GM18520 (cell line): ENCODE measurements around the gene NHERF1.

ENCODE experiments used
- ATAC-seq: cut with Tn5 transposase; IDR thresholded peaks from one replicate; pipeline ENCODE4 v1.9.1; 2021; ENCODE audit not compliant: unreplicated experiment

Gene NHERF1

GRCh38 chr17:74732042-74732867 lies 16.2 kb upstream of the NHERF1 start:
- ATAC-seq = no peak

- no peak for ATAC-seq
These were observed 14.9 kb upstream of the NHERF1 start for GRCh38 chr17:74733365-74734122.

DNA sequence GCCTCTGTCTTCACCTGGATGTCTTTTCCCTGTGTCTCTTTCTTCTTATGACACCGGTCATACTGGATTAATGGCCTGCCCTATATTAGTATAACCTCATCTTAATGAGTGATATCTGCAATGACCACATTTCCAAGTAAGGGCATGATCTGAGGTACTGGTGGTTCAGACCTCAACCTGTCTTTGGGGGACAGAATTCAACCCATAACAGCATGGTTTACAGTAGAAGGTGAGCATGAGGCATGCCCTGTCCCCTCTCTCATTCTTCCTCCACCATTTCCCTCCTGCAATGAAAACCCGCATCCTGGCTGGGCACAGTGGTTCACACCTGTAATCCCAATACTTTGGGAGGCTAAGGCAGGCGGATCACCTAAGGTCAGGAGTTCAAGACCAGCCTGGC lies 14.2 kb upstream of the NHERF1 start:
- no peak for ATAC-seq

- ATAC-seq = no peak
These were observed 11.7 kb upstream of the NHERF1 start, which contains the start of gene RAB37 for GRCh38 chr17:74736513-74737298. Gene RAB37 (plus strand): TSS chr17:74737256. CDS start chr17:74737273, 17 bp downstream.

DNA sequence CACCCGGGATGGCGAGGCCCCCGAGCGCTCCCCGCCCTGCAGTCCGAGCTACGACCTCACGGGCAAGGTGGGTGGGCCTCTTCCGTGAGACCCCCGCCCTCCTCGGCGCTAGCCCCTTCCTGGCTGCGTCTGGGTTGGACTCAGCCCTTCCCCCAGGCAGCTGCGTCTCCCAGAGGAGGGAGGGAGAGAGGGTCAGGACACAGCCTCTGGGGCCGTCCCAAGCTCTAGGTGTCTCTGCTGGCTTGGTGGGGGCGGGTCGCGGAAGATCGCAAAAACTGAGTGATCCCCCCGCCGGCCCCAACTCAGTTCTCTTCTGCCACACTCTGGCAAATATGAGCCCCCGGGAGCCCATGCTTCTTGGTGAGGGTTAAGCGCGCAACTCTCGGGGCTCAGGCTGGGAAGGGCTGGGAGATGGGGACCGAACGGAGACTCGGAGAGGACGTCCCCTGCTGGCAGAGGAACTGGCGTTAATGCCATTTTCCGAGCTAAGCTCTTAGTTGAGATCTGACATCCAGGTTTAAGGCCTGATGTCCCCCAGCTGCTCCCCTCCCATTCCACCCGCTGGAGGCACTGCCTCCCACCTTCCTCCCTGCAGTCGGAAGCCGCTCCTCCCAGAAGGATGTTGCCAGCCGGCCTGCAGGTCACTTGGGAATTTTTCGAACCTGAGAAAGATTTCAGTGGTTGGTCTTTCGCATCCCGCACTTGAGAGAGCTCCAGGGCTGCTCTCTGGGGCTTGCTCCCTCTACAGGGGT lies 11.0 kb upstream of the NHERF1 start:
- ATAC-seq = no peak

- ATAC-seq = peak; percentile 34
These were observed 10.1 kb upstream of the NHERF1 start for GRCh38 chr17:74738051-74738996.

DNA sequence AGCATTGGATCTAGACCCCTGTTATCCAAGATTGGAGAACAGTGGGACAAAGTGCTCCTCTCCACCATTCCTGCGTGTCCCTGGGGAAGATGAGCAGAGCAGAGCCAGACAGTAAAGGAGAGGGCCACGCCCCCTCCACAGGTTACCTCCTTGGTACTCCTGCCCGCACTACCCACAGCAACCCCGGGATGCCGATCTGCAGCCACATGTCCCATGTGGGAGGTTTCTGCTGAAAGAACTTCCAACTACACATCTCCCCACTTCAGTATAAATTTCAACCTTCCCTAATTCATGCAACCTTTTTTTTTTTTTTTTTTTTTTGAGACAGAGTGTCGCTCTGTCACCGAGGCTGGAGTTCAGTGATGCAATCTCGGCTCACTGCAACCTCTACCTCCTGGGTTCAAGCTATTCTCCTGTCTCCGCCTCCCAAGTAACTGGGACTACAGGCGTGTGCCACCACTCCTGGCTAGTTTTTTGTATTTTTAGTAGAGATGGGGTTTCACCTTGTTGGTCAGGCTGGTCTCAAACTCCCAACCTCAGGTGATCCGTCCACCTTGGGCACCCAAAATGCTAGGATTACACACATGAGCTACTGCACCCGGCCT lies 9.1 kb upstream of the NHERF1 start:
- ATAC-seq = no peak

DNA sequence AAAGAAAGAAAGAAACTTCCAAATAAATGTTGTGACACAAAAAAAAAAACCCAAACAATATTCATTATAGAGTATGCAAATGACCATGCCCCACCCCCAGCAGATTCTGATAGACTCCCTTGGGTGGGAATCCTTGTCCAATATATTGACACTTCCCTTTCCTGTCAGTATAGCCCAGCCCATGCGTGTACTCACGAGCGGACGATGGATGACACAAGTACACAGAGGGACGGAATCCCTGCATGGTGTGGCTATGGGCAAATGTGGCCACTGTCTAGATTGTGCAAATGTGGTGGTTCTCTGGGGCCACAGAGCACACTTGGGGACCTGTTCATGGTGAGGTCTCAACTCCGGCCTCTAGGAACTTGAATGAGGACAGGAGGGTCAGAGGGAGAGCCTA lies 8.3 kb upstream of the NHERF1 start:
- no peak for ATAC-seq

GRCh38 chr17:74740641-74741387 lies 7.6 kb upstream of the NHERF1 start:
- ATAC-seq = no peak

DNA sequence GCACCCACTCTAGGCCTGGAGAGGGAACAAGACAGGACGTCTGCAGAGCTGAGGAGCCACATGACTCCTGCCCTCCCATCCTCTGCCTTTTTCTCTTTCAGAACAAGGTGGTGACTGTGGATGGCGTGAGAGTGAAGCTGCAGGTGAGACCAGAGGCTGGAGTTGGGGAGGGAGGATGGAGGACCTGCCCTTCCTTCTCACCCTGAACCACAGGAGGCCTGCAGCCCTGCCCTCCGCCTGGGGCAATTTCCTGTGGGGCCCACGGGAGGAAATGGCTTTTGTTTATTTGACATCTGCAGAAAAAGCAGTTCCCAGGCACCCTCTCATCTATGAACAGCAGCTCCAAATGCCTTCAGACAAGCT lies 6.3 kb upstream of the NHERF1 start:
- ATAC-seq = peak; percentile 37

- no peak for ATAC-seq
These were observed 5.4 kb upstream of the NHERF1 start for GRCh38 chr17:74742978-74743545.

- no peak for ATAC-seq
These were observed 4.7 kb upstream of the NHERF1 start for GRCh38 chr17:74743755-74744154.

DNA sequence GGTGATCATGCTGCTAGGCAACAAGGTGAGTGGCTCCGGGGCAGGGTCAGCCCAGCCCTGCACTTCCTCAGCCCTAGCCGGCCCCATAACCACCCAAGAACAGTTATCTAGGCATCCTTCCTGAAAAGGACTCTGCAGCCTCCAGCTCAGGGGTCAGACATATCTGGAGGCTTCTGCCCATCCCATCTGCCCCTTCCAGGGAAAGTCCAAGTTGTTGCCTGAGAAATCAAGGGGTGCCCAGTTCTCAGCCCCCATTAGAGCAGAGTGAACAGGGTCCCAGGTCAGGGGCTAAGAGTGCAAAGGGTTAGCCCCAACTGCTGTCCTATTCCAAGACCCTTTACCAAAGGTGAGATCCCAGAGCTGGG lies 4.1 kb upstream of the NHERF1 start:
- no peak for ATAC-seq

GRCh38 chr17:74744714-74745547 lies 3.5 kb upstream of the NHERF1 start:
- ATAC-seq = no peak

- no peak for ATAC-seq
These were observed 2.8 kb upstream of the NHERF1 start for GRCh38 chr17:74745548-74746177.

- ATAC-seq = no peak
These were observed 2.1 kb upstream of the NHERF1 start for GRCh38 chr17:74746376-74746775.

DNA sequence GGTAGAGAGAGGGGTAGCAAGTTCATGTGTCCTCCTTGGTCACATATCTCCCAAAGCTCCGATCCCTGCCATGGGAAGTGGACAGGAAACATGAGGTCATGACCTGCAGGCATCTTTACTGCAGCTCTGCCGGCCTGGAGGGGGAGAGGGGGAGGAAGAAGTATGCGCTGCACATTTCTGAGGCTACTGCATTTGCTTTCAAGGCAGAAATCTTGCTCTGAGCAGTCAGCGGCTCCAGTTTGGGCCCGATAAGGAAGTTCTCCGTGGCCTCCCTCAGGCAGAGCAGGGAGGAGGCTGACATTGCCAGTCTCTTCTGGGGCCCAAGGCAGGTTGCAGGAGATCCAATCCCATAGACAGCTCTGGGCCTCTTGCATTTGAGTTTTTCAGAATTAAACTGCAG lies 1.5 kb upstream of the NHERF1 start:
- no peak for ATAC-seq
